GM13976 (cell line): ENCODE results near the gene DOCK4.

Experiments used
- DNase-seq: peaks from one replicate; pipeline ENCODE4 v3.0.0; 2012; ENCODE audit warnings: low spot score
- in situ Hi-C: fragments of 300-500 bp; cut with MboI; formaldehyde crosslinking; loops from one replicate; pipeline ENCODE4 v1.12.0; 2022; ENCODE audit warnings: low sequenced_read_pairs, mixed read lengths, inconsistent platforms; ENCODE audit not compliant: unreplicated experiment
- TF ChIP-seq, protein P1 (sequence below): IDR thresholded peaks from 2 replicates; pipeline ENCODE4 v1.5.1; 2012; ENCODE audit warnings: borderline replicate concordance, mild to moderate bottlenecking; ENCODE audit not compliant: insufficient read depth; ENCODE audit errors: extremely low read depth, missing control alignments, control extremely low read depth

Gene DOCK4

DNA sequence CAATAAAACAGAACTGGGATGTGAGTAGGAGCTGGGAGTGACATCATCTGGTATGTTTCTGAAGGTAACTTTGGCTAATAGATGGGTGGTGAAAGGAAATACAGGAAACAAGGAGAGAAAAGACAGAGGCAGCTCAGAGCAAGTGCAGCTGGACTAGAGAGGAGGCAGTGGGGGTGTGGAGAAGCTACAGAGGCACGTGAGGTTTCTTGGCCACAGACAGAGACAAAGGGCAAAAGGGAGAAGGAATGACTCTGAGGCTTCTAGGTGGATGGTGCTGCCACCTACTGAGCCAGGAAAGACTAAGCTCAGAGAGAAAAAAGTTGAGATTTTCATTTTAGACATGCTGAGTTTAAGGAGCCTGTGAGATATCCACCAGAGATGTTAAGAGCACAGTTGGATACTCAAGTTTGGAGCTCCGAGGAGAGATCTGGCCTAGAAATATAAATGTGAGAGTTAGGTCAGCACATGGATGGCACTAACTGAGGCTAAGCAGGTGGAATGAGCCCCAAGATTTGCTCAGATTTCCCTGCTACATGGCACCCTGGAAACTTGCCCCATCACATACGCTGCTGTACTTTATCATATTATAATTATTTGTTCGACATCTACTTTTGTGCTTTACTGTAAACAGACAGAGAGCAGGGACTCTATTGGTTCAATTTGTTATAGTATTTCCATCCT, 350.9 kb downstream of the DOCK4 start:
- peak; percentile 38 for DNase-seq
- TF ChIP-seq, protein P1, sequence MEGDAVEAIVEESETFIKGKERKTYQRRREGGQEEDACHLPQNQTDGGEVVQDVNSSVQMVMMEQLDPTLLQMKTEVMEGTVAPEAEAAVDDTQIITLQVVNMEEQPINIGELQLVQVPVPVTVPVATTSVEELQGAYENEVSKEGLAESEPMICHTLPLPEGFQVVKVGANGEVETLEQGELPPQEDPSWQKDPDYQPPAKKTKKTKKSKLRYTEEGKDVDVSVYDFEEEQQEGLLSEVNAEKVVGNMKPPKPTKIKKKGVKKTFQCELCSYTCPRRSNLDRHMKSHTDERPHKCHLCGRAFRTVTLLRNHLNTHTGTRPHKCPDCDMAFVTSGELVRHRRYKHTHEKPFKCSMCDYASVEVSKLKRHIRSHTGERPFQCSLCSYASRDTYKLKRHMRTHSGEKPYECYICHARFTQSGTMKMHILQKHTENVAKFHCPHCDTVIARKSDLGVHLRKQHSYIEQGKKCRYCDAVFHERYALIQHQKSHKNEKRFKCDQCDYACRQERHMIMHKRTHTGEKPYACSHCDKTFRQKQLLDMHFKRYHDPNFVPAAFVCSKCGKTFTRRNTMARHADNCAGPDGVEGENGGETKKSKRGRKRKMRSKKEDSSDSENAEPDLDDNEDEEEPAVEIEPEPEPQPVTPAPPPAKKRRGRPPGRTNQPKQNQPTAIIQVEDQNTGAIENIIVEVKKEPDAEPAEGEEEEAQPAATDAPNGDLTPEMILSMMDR = peak; percentile 42
- in situ Hi-C loops = no loop called here

DNA sequence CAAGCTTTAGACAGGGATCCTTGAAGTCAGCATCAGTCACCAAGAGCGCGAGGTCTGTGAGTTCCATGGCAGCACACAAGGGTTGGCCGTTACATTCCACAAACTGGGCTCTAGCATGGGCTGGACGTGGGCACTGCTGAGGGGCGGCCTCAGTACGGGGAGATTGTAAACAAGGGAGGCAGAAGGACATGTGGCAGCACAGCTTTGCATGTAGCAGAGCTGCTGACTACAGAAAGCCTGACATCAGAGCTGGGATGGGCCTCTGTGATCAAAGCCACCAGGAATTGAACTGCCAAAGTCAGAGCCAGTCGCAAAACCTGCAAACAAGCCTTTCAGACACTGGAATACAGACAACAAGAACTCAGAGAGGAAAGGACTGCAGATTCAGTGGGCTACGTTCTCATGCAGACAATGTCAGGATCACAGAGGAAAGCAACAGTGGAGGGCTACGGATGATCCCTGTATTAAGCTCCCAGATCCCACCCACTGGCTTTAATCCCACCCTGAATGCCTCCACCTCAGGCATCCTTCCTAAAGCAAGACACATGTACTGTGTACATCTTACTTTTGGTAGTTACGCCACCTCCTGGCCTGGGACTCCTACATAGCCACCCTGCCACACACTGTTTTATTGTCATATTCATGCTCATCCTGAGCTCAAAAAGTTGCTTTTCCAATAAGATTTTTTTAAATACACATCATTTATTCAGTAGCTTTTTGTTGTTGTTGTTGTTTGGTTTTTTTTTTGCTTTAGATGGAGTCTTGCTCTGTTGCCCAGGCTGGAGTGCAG, 352.8 kb downstream of the DOCK4 start:
- in situ Hi-C loops = no loop called here
- TF ChIP-seq, protein P1 = no peak
- no peak for DNase-seq

DNA sequence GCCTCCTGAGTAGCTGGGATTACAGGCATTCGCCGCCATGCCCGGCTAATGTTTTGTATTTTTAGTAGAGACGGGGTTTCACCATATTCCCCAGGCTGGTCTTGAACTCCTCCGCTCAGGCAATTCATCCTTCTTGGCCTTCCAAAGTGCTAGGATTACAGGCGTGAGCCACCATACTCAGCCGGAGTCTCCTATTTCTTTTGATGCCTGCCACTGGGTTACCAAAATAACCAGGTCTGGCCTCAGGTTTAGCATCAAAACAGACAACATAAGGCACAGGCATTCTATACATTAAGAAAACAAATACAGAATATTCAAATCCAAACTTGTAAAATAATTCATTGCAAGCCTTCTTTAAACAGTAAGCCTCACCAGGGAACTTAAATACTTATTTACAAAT, 354.1 kb downstream of the DOCK4 start:
- TF ChIP-seq, protein P1 = no peak
- no peak for DNase-seq
- in situ Hi-C loops = no loop called here

DNA sequence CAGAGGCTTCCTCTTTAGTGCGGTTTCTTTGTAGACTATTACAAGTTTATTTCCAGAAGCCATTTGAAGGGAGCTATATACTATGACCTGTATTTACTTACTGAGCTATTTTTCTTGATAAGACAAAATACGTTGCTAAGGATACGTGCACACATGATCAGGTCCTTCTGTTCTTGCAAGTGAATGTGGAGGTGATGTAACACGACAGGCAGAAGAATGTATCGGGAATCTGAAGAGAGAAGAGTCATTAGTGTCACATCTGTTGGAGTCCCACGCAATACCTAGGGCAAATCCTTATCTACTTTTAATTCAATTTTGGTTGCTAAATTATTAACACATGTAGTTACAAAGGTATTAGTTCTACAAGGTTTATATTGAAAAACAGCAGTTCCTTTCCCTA, 359.3 kb downstream of the DOCK4 start:
- no peak for DNase-seq
- in situ Hi-C loops = no loop called here
- TF ChIP-seq, protein P1 = no peak

DNA sequence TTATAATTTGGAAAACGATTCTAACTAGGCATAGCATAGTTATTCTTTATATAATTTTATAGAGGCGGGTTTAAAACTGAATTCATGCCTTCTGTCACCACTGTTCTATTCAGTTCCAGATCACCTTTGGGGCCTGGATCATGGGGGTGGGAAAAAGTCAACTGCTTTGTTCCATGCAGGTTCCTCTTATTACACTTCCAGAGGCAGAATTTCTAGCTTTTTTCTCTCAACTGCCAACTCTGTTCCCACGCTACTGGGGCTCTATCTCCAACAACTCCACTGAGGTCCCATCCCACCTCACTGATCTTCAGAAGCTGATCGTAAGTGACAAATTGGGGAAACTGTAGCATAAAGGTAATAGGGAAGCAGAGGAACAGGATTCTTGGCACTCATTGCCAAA, 360.3 kb downstream of the DOCK4 start:
- in situ Hi-C loops = no loop called here

DNA sequence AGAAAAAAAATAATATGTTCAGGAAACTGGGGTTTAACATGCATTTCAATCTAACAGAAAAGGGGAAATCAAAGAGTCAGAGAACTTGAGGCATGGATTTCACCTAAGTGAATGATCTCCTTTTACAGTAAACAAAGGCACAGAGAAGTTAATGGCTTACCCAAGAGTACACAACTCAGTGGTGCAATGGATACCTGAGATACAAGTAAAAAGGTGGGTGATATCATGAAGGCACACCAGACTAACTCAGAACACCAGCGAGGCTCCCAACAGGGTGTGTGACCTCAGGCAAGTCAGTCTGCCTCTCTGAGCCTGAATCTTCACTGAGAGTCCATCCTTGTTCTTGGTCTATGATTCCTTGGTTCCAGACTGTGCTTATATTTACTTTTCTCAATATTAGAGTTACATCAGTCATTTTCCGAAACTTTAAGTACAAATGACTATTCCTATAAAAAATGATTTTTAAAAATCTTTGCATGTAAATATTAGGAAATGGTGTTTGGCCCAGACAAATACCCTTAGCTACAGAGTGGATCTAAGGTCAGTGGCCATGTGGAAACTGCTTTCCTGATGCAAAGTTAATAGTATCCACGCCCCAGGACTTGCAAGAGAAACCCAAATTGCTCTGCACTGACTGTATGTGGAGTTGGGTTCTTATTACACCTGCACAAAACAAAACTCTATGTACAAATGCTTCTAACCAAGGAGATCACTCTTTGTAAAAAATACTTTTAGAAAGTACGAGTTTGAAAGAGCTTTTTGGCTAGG, 361.1 kb downstream of the DOCK4 start:
- in situ Hi-C loops = no loop called here
- no peak for DNase-seq
- TF ChIP-seq, protein P1 = no peak

More for the DNA sequence above, 360.3 kb downstream of the DOCK4 start:
- TF ChIP-seq, protein P1 = no peak
- no peak for DNase-seq
